GM21423 (cell line): ENCODE measurements around the gene HOXD9.
A peak's percentile ranks its signal among the peaks of the same experiment; 100 is the strongest.

Experiments used
- ATAC-seq: cut with Tn5 transposase; IDR thresholded peaks from one replicate; pipeline ENCODE4 v1.9.1; 2021; ENCODE audit warnings: mild to moderate bottlenecking, moderate library complexity; ENCODE audit not compliant: unreplicated experiment

HOXD9 gene

DNA sequence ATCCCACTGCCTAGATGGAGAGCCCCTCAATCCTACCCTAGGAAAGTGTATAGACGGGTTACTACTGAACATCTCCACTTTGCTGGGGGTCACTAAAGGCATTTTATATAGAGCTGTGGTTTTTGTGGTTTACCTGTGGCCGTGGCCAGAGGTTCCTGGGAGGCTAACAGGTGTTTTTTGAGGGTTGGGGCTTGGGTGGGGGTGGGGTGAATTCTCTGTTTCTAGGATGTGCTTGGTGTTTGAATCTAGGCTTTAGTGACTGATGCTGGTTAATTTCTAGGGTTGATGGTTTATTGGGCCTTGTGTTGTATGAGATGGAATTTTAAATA is 14.7 kb downstream of the HOXD9 start:
- ATAC-seq: no peak

DNA sequence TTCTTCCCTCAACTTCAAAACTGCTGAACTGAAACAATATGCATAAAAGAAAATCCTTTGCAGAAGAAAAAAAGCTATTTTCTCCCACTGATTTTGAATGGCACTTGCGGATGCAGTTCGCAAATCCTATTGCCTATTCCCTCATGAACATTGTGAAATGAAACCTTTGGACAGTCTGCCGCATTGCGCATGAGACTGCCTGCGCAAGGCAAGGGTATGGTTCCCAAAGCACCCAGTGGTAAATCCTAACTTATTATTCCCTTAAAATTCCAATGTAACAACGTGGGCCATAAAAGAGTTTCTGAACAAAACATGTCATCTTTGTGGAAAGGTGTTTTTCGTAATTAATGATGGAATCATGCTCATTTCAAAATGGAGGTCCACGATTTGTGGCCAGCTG is 15.4 kb downstream of the HOXD9 start:
- ATAC-seq: no peak

DNA sequence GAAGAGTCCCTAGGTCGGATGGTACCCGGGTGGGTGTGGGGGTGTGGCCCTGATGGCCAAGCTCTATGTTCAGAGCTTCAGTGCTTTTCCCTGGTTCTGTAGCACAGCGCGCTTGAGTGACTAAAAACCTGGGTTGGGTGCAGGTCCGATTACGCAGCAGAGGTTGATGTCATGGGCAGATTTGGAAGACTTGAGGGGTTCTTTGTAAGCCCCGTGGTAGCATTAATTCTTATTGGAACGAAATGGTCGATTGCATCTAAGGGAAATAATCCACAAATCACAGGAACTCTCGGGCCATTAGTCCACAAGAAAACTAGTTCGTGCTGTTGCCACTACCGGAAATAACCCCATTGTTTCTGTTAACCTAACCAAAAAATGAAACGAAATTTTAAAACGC is 16.0 kb downstream of the HOXD9 start:
- ATAC-seq: no peak

DNA sequence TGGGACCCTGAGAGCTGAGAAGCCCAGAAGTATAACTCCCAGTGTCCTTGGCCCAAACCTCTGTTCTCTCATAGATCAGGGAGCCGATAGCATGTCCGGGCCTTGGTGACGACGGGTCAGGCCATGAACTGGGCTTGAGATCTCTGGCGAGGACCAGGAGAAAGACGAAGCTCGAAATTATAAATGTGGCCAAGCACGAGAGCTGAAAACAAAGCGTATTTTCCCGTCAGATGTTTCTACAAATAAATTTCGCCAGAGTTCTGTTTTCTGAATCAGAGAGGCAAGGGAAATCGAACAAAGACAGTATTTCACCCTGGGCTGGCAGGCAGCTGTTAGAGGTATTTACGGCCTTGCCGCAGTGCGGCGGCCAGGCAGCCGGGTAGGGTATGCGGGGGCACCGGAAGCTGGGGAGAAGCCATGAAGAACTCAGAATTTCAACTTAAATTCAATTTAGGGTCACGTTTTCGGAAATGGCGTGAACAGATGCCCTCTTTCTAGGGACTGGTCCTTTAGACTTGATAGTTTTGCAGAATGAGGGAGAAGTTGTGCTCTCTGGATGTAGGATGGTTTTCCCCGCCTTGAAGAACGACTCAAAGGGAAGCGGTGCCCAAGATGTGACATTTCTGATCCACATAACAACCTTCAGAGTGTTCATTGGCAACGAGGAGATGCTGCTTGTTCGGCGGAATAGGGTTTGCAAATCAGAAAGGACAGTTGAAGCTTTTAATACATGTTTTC is 16.6 kb downstream of the HOXD9 start:
- ATAC-seq: no peak

DNA sequence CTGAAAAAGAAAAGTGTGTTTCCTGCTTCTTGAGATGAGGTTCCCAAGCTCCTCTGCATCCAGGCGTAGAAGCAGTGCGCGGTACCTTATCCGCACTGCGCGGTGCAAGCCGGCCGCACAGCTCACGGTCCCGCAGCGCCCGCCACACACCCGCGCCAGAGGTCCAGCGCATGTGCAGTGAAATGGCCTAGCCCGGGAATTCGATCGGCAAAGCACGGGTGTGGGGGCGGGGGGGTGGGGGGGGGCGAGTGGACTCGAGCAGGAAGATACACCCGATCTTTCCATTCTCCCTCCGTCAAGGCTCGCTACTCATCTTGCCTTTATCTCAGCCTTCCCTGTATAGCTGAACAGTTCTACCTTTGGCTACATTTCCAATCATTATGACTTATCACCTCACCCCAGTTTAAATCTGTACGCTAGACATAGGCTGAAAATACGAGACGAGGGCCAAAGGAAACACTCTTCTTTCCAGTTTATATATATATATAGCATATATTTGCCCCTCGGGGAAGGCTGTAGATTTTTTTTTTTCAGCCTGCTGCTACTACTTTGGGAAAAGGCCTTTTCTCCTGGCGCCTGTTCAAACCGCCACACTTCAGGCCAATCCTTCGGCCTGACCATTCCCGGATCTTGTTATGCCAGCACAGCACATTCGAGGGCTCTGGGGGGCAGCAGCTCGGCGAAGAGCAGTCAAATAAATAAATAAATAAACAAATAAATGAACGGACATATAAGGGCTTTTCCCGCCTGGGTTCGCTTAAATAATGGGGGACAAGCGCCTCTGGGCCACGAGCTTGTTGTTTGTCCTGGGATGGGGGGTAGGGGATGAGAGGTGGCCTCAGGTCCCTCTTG is 17.4 kb downstream of the HOXD9 start:
- ATAC-seq: no peak

DNA sequence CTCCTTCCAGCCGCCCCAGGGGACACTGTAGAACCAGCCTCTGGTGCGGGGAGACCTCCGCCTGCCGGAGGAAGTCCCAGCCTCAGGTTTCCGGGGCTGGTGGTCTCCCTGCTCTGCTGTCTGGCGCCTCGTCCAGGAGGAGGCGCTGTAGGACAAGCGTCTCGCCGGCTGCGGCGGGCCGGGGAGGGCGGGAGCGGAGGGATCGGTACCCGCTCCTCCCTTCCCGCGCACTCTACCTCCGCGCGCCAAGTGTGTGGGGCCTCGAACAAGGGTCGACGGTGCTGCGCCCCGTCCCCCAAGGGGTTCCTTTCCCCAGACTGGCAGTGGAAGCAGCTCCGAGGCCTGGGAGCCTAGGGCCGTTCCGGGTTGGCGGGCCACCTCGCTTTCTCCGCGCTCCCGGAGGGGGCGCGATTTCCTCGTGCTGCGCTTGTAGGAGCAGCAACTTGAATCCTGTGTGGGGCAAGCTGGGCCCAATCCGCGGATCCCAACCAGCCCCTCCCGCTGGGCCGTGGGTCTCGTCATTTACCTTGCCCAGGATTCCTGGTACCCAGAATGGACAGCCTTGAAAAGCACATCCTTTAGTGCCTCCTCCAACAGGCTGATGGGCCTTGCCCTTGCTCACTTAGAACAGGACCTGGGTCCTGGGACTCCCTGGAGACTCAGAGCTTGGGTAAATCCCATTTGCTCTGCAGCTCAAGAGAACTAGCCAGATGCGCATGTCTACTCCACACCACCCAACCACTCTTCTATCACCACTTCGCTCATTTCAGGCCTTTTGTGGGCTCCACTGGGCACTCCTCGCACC is 18.2 kb downstream of the HOXD9 start:
- ATAC-seq: peak; percentile 91

DNA sequence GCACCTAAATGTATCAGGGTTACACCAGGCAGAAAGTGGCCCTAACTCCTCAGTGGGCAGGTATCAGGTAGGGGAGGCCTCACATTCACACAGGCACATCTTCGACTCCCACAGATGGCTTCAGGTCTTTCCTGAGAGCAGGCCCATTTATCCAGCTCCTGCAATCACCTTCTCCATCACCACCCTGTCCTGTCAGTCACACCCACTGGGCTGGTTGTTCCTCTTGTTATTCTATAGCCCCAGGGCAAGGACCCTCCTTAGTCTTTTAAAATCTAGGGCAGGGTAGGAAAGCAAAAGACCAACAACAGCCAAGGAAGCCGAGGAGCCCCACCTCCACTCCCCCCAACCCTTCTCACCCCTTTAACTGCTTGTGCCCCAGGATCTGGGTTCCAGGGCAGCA is 19.8 kb downstream of the HOXD9 start:
- ATAC-seq: no peak

DNA sequence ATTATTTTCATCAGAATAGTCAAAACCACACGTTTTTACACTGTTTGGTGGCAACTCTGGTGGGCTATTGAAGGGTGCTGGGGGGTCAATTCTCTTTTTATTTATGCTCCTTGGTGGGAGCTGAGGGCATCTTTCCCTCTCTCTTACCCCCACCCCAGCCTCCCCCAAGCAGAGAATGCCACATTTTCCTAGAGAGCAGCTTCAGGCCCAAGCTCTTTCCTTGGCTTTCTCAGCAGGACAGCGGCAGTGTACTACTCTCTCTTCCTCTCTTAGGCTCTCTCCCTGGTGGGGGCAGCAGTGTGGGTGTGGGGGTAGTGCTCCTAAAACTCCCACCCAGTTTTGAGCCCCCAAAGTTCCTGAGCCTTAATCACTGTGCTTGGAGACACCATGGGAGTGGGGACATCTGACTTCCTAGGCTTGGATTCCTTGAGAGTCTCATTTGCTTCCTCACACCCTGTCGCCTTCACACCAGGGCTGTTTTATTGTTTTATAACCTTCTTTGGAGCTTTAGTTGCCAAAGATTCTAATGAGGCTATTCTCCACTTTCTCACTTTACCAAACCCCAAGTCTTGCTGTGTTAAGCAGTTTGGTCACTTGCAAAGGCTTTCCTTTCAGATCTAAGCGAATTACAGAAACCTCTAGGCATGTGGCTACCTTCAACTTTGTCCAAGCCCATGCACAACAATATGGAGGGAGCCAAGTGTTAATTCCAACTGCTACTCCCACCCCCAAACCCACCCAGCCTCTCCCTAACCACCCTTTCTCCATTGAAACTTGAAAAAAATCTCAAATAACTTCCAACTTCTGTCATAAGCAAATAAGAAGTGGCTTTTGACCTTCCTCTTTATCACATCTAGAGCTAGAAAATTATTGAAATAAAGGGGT is 22.8 kb downstream of the HOXD9 start:
- ATAC-seq: no peak

DNA sequence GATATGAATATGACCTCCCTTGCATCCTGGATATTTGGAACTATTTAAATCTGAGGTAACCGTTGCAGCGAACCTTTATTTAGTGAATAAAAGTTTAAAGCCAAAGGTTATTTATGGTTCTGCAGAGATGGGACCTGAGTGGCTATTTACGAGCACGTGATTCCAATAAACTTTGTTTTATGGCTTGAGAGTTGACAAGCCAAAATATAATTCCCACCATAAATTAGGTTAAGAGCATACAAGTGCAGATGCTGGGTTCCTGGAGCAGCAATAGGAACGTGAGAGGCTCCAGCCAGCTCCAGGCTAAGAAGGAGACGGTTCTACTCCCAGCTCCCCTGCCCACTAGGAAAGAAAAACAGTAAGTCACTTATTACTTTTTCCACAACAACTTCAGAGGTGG is 23.6 kb downstream of the HOXD9 start:
- ATAC-seq: no peak

DNA sequence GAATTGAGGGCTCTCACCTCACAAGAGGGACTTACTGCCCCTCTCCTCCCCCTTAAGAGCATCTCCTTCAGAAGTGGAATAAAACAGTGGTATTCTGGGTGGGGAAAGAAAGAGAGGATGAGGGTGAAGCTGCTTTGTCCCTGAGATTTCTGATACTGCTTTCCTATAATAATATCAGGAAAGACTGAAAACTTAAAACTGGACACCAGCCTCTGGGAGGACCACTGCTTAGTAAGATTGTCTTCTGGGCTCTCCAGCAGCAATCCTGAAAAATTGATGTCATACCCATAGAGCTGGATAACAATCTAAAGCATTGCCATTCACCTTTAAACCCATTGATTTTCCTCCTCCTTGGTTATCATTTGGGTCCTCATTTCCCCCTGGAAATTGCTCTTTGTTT is 24.1 kb downstream of the HOXD9 start:
- ATAC-seq: no peak

DNA sequence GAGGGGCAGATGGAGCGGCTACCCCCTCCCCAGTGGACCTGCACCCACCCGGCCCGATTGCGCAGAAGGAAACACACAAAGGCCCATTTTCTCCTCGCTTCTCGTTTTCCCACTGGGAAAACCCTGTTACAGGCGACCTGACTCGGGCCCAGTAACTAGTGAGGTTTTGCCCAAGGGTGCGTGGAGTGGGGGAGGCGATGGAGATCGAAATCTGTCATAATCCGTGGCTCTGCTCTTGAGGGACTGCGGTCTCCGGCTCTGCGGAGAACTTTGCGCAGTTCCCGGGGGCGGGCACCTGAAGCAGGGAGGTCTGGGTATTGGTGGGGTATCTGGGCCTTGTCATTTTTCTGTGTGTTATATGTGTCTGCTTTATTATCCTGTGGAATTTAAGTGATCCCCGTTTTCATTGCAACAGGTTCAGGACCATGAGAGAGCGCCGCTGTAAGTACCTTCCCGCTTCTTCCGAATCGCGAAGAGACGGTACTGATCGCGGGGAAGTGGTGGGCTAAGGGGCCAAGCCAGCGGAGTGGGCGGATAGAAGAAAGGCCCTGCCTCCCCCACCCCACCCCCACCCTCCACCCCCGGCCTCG is 24.8 kb downstream of the HOXD9 start:
- ATAC-seq: no peak

DNA sequence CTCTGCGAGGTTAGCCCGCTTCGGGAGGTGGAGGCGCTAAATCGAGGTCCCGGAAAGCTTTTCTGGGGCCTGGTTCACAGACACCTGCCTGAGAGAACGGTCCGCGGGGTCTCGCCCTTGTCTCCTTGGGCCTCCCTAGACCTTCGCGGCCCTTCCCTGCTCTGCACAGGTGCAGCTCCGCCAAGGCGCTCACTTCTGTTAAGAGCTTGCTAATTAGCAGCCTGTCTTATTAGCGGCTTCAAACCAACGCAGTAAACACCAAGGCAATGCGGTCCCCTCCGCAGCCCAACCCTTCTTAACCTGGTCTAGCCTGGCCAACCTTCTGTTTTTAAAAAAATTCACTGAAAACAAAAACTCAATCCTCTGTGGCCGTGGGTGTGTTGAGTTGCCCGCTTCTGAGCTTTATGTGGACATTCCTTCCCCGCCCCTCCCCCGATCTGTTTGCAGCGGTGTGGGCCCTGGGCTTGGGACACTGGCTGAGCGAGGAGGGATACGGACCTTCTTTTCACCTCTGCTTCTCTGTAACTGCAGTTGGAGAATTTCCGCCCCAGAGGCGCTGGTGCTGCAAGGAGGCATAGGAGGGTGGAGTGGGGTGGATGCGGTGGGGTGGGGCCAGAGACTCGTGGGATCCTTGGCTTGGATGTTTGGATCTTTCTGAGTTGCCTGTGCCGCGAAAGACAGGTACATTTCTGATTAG is 25.4 kb downstream of the HOXD9 start:
- no peak for ATAC-seq

DNA sequence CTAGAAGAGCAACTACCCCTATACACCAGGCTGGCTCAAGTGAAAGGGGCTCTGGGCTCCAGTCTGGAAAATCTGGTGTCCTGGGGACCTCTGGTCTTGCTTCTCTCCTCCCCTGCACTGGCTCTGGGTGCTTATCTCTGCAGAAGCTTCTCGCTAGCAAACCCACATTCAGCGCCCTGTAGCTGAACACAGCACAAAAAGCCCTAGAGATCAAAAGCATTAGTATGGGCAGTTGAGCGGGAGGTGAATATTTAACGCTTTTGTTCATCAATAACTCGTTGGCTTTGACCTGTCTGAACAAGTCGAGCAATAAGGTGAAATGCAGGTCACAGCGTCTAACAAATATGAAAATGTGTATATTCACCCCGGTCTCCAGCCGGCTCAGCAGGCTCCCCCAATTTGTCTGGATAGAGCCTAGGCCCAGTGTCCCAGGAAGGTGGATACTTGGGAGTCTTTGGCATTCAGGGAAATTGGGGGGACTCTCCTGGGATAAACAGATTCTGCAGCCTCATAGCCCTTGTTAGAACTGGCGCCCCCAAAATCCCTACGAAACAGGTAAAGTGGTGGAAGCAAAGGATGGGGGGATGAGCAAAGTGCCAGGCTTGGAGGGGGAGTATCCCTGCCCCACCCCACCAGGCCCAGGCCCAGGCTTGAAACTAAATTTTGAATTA is 26.4 kb downstream of the HOXD9 start:
- ATAC-seq: no peak

DNA sequence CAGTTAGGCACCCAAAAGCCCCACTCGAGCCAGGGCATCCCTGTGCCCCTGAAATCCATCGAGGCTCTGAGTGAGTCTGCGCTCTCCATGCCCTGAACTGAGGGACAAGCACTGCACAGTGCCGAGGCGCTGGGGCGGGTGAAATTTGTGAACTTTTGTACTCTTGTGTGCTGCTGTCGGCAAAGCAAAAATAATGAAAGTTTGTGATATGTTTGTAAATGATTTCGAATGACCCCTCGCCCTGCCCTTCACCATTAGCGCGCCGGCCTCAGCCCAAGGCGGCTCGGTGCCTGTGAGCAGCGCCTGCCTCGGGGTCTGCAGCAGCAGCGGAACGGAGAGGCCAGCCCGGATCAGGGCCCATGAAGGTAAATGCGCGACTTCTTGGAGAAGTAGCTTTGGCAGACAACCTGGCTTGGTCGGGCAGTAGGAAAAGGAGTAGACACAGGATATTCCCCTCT is 27.0 kb downstream of the HOXD9 start:
- ATAC-seq: no peak

DNA sequence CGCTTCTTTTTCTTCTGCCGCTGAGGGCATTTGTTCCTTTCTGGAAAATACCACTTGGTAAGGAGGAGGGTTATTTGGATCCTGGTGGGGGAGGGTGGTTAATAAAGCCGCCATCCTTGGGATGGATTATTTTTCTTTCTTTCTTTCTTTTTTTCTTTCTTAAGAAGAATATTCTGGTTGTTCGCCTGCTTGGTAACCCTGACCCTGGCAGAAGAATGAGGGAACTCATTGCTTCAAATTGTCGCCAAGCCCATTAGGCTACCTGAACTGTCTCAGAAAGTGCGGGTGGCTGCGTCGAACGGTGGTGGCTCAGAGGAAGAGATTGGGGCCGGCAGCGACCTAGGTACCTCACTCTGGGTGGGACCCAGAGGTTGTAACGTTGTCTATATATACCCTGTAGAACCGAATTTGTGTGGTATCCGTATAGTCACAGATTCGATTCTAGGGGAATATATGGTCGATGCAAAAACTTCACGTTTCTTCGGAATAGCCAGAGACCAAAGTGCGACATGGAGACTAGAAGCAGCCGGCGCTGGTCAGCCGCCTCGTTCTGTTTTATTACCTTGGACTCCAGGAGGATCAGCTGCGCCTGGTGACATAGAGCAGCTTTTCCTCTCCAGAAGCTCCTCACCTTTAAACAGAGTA is 27.5 kb downstream of the HOXD9 start:
- no peak for ATAC-seq

DNA sequence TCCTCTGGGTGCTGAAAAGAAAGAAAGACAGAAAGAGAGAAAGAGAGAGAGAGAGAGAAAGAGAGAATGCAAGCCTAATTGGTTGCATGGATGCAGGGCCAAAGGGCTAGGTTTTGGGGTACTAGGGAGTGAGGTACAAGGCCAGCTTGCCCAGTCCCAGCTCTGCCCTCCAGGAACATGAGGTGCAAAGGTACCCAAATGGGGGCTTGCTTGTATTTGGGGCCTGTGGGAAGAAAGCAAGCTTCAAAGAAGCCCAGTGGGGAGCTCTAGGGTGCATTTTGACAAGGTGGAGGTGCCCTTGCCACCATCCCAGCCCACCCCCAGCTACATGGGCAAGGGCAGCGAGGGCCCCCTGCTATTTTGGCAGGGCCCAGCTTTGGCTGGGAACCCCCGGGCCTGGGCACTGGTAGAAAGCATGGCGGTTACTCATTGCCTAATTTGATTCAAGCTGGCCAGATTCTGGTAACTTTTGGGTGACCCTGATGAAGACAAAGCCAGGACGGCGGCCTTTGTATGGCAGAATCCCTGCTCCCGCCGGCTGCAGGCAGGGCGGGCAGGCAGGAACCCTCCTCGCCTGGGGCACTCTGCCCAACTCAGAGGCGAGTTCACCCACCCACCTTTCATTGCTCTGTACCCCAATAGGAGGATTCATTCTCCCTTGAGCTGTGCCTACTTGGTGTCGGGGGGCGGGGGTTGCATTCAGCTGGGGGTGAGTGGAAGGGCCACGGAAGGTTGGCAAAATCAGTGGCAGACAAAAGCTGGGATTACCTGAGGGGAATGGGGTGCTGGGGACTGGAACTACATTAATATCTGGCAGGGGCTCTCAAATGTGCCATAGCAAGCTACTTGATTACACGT is 28.3 kb downstream of the HOXD9 start:
- no peak for ATAC-seq

DNA sequence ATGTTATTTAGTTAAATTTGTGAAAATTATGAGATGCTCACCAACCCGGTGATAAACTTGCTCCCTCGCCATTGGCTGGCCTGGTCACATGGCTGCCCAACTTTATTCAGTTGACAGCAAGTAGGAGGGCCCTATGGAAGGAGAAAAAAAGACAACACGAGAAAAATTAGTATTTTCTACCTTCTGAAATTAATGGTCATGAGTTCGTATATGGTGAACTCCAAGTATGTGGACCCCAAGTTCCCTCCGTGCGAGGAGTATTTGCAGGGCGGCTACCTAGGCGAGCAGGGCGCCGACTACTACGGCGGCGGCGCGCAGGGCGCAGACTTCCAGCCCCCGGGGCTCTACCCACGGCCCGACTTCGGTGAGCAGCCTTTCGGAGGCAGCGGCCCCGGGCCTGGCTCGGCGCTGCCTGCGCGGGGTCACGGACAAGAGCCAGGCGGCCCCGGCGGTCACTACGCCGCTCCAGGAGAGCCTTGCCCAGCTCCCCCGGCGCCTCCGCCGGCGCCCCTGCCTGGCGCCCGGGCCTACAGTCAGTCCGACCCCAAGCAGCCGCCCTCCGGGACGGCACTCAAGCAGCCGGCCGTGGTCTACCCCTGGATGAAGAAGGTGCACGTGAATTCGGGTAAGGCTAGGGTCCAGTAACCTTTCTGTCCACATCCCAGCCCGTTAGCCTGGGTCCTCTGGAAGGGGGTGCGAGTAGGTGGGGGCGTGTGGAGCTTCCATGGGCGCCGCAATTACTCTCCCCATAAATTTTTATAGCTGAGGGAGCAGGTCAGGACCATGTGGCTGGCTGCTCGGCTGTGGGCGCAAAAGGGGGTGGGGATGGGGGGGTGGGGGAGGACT is 29.1 kb downstream of the HOXD9 start, which contains the start of gene HOXD4:
HOXD4 (plus strand) TSS at position 109 of the 846 bp plus-strand sequence; CDS start at position 193, 84 bp downstream.
- no peak for ATAC-seq
